GM18873 (cell line): ENCODE data around the gene PON2.
"Not testable (repeated sequence)": the region's sequence is repeated elsewhere in the genome, so short reads cannot be mapped to it uniquely, and the experiment has no call there.

Experiments
- ATAC-seq: cut with Tn5 transposase; IDR thresholded peaks from one replicate; pipeline ENCODE4 v1.9.1; 2021; ENCODE audit warnings: mild to moderate bottlenecking, moderate library complexity, moderate number of reproducible peaks; ENCODE audit not compliant: unreplicated experiment, low FRiP score

PON2 gene

DNA sequence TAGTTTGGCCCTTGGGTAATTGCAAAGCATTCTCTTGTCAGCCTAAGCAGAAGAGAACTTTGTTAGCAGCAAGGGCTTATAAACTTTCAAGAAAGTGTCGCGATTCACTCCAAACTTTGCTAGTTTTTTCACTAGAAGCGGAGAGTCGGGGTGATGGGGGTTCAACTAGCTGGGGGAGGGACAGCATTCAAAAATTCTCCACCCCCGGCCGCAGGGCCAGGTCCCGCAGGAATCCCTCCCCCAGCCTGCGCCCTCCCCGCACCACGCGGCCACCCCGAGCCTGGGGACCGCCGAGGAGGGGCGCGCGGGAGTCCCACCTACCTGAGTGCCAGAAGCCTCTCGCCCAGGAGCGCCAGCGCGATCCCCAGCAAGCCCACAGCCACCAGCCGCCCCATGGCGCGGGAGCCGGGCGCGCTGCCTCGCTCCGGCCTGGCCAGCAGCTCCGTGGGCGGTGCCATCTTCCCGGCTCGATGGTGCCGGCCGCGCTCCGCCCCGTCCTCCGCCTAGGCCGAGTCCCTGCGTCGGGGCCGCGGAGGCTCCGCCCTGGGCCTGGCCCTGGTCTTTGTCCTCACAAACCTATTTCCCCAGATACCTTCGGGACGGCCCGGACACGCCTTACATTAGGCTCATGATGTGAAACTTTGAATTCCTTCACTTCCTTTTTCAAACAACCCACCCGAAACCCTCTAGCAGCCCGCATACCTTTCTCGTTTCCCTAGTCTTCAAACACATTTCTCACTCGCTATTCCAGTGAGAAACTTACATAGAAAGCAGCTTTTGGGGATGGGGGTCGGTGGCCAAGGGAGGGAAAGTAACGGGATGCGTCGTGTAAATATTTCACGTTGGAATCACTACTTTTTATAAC, at the start of gene PON2:
PON2 (minus strand) TSS at position 472 of the 865 bp plus-strand sequence; CDS start at position 395, 77 bp downstream.
- ATAC-seq, result peak; percentile 76

GRCh38 chr7:95482424-95482823, 47.6 kb upstream of the PON2 start:
- ATAC-seq, result no peak

DNA sequence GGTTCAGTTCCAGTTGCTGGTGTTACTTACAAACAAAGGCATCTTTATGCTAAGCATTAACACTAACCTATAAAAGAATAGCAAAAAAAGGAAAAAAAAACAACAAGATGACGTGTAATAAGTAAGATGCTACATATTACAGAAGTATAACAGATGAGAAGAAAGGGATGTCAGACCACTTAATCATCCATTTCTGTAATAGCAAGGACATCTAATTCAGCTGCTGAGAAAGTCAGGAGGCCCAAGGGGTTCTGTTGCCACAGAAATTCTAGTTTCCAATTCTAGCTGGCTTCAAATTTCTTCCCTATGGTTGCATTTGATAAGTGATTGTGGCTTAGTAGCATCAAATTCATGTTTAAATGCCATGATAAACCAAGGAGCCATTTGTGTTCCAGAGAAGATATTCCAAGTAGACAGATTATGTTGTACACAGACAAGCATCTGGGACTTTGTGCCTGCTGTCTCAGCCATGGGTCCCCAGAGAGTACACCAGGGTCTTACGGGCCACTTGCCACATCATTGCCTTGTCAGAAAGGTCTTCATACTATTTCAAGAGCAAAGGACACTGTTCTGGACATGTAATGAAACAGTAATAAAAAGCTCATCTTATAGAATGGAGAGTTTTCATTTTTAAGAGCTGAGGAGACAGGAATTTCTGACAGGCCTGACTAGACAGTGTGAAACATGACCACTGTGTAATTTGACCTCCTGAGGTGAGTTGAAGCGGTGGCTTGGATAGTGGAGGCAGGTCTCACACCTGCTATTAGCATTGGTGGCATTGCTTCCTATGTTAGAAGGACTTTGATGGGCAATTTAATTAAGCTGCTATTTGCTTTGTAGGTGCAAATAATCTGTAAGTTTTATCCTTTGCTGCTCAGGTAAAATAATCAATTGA, 46.7 kb upstream of the PON2 start:
- ATAC-seq, result no peak

DNA sequence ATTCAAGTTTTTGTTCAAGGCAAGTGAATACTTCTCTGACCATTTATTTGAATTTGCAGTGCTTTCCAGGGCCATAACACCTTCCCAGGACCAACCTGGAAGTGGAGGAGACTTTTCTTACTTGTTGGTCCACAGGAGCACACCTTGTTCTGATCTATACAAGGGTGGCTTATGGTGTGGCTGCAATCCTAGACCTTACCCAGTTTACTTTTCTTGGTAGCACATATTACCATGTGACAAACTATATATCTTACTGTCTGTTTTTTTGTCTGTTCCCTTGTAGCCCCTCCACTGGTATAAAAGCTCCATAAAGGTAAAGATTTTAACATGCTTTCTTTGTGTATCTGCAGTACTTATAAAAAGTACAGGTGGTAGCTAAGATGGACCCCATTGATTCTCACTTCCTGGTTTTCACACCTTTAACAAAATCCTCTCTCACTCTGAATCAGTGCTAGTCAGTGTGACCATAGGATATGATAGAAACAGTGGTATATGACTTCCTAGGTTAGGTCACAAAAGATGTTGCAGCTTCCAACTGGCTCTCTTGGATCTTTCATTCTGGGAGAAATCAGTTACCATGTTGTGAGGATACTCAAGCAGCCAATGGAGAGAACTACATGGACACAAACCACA, 45.3 kb upstream of the PON2 start:
- ATAC-seq, result peak; percentile 51

DNA sequence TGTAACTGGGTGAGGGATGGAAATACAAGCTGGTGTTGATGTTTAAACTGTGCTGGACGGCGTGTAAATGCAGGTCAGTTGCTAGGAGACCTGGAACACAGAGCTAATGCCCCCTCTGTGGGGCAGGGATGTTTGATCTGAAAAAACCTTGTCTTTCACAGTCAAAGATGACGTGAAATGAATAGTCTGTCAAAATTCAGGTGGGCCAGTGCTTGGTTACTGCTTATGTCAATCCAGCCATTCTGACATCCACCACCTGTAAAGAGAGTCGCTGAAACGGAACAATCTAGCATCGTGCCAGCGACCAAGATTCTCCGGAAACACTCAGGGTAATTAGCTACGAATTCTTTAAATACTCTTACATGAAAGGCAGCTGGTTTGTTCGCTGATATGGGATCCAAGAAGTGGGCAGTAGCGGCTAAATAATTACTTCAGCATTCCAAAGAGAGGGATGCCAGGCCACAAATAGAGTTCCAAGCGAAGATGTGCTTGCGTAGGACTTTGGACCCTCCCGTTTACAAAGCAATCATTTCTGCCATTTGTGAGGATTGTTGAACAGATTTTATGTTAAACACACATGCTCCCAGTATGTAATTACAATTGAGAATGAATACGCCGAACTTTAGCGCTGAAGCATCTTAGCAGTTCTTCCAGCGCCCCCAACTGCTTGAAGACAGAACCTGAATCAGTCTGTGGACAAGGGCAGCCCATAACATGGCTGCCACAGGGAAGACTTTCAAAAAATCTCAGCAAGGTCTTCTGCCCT, 43.6 kb upstream of the PON2 start:
- ATAC-seq, result no peak

GRCh38 chr7:95476904-95477594, 42.2 kb upstream of the PON2 start:
- ATAC-seq, result peak; percentile 72

GRCh38 chr7:95476072-95476847, 41.4 kb upstream of the PON2 start:
- no peak for ATAC-seq

DNA sequence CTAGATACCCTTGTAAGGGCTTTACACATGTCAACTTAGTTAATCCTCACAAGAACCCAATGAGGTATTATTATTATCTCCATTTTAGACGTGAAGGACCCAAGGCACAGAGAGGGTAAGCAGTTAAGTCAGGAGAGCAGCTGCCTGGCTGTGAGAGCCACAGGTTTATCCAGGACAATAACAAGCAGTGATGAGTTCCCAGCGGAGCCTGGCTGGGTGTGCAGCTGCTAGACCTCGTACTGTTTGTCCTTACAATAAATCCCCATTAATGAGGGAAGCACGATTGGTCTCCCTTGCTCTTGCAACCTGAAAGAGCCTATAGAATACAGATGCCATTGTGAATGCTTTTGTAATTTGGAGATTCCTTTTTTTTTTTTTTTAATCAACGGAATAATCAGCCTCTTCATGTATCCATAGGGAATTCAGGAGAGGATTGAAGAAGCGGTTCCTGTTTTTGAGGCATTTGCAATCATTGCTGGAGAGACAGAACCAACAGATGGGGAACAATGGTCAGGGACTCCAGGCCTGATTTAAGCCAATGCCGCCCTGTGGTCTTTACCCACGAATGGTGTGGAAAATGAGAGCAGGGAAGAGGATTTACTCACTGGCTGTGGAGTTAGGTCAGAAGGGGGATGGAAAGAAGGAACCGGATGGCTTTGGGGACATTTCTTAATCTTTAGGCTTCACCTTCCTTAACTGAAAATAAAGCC, 38.6 kb upstream of the PON2 start:
- no peak for ATAC-seq

- ATAC-seq, result no peak
Observed at GRCh38 chr7:95472581-95473161, 37.8 kb upstream of the PON2 start.

DNA sequence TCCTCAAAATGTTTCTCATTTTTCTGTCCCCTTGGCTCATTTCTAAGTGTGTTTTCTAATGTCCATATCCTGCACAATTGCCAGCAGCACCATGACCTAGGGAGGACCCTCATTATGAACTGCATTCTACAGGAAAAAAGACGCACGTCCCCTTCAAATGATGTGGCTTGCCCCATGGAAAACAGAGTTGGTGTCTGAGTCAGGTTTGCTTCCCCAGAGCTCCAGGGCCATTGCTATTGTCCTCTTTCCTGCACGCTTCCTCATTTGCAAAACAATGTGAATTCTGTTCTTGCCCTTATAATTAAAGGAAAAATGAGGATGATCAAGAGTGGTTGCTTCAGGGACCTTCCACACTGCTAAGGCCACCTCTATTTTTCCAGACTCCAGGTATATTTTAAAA, 36.2 kb upstream of the PON2 start:
- no peak for ATAC-seq

DNA sequence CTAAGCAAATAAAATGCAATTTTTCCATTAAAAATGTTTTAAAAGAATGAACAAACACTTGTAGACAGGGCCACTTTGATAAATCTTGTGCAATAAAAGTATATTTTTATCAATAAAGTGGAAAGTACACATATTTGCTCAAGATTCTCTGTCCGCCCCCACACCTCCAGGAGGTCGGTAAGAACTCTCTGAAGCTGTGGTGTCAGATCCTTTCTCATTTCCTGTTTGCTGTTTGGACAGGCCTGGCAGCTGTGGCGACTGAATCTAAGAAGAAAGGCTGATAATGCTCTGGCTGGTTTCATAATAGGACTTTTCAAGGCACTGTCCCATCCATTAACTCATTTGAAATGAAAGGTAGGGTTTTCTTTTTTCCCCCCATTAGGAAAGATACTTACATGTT, 35.6 kb upstream of the PON2 start:
- ATAC-seq, result peak; percentile 94

DNA sequence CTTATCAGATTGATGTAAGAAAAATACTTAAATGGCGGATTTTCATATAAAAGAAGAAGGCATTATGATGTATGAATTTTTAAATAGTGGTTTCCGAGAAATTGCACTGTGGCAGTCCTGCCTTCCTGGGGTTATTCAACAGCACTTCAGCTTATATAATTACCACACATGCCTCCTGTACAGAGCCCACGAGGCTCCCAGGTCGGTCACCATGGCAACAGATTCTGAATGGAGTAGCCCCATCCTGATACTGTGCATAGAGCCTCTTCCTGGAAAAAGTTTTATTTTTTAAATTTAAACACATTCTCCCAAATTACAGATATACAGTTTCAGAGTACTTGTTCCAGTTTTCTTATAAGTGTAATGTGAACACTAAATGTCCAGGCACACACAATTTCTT, 35.0 kb upstream of the PON2 start:
- ATAC-seq, result no peak

DNA sequence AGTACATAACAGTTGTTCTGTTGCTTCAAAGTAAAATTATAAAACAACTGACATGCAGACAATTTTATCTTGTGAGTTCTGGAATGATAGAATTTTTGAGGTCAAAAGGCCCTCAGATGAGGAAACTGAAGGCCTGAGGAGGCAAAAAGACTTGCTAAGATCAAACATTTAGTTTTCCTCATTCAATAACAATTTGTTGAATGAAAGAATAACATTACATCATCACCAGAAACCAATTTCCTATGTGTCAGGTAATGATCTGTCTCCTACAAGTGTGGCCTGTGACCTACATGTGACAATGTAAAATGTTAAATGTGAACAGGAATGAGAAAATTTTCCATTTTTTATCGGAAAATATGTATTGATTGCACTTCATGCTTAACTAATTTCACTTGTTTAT, 34.4 kb upstream of the PON2 start:
- no peak for ATAC-seq

GRCh38 chr7:95467912-95468607, 33.2 kb upstream of the PON2 start:
- no peak for ATAC-seq

DNA sequence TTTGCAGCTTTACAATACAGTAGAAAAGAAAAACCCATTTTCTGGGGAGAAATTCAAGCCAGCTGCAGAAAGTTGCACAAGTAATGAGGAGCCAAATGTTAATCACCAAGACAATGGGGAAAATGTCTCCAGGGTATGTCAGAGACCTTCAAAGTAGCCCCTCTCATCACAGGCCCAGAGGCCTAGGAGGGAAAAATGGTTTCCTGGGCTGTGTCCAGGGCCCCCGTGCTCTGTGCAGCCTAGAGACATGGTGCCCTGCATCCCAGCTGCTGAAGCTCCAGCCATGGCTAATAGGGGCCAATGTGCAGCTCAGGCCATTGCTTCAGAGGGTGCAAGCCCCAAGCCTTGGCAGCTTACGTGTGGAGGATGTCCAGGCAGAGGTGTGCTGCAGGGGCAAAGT, 25.8 kb upstream of the PON2 start:
- ATAC-seq, result not testable (repeated sequence)

- ATAC-seq, result no peak
Observed at GRCh38 chr7:95457947-95458346, 23.1 kb upstream of the PON2 start.

DNA sequence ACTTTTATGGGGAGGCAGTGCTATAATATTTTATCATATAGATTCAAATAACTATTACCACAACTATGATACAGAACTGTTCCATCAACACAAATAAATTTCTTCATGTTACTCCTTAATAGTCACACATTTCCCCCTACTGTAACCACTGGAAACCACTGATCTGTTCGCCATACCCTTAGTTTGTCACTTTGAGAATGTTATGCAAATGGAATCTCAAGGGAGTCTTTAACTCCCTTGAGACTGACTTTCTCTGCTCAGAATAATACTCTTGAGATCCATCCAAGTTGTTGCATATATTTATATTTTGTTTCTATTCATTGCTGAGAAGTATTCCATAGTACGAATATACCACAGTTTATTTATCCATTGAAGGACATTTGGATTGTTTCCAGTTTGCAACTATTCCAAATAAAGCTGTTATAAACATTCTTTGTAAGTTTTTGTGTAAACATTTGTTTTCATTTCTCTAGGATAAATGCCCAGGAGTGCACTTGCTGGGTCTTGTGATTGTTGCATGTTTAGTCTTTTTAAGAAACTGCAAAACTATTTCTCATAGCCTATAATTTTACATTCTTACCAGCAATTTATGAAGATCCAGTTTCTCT, 19.7 kb upstream of the PON2 start:
- ATAC-seq, result peak; percentile 55
